GM12892 (cell line): ENCODE data around the gene EHBP1.

ENCODE experiments used
- POLR2AphosphoS5 ChIP-seq: IDR thresholded peaks from 2 replicates; pipeline ENCODE4 v1.6.1; 2011; ENCODE audit warnings: low read depth, low read length, control low read depth
- TAF1 ChIP-seq: IDR thresholded peaks from 2 replicates; pipeline ENCODE4 v1.6.1; 2011; ENCODE audit warnings: low read depth, mild to moderate bottlenecking, control low read depth, low read length, borderline replicate concordance

- TF ChIP-seq POLR2AphosphoS5 = no peak
- TF ChIP-seq TAF1 = no peak
Measured at GRCh38 chr2:63050334-63051041, 345.0 kb downstream of the EHBP1 start, which contains the start of gene OTX1.
